Effector memory CD8-positive, alpha-beta T cell (primary cell): ENCODE results near the gene C1QL1.

Experiments used
- ATAC-seq: fragments of 150-1000 bp; cut with Tn5 transposase; replicated peaks from 2 replicates; pipeline ENCODE4 v1.10.0; 2021; ENCODE audit warnings: mild to moderate bottlenecking, moderate library complexity
- DNase-seq, 3 experiments: peaks; one replicate each; pipeline ENCODE4 v3.0.0; 2021
- H3K27ac Mint-ChIP-seq, 2 donors: one replicate each; pipeline ENCODE4 v1.8.0; 2022; ENCODE audit warnings: mild to moderate bottlenecking in 2 of 2, mixed read lengths in 2 of 2, moderate library complexity in 2 of 2
- H3K27me3 Mint-ChIP-seq, 2 donors: one replicate each; pipeline ENCODE4 v1.8.0; 2022; ENCODE audit warnings: mixed read lengths in 2 of 2
- H3K36me3 Mint-ChIP-seq: one replicate; pipeline ENCODE4 v1.8.0; 2022; ENCODE audit warnings: mild to moderate bottlenecking, moderate library complexity, mixed read lengths; ENCODE audit not compliant: insufficient read depth
- H3K4me1 Mint-ChIP-seq, 2 donors: one replicate each; pipeline ENCODE4 v1.8.0; 2022; ENCODE audit warnings: low read depth in 2 of 2, mixed read lengths in 2 of 2
- H3K4me3 Mint-ChIP-seq, 2 donors: one replicate each; pipeline ENCODE4 v1.8.0; 2022; ENCODE audit warnings: mild to moderate bottlenecking in 2 of 2, mixed read lengths in 2 of 2, moderate library complexity in 2 of 2
- H3K9me3 Mint-ChIP-seq, 2 donors: one replicate each; pipeline ENCODE4 v1.8.0; 2022; ENCODE audit warnings: mixed read lengths in 2 of 2

C1QL1 gene

GRCh38 chr17:44941712-44942331 lies 26.3 kb downstream of the C1QL1 start:
- Mint-ChIP-seq H3K4me3 (no peak overlapping the region), H3K27me3 (no peaks in the 10 kb centered on the region), H3K27ac (peak overlapping the region in 1 of 2 donors; percentile 9), H3K4me1 (peaks cover 3 to 6% of the 10 kb centered on the region in 2 donors), H3K36me3 (peaks cover 3% of the 10 kb centered on the region), H3K9me3 (no peaks in the 10 kb centered on the region)
- DNase-seq (no peak), ATAC-seq (peak; percentile 33)

DNA sequence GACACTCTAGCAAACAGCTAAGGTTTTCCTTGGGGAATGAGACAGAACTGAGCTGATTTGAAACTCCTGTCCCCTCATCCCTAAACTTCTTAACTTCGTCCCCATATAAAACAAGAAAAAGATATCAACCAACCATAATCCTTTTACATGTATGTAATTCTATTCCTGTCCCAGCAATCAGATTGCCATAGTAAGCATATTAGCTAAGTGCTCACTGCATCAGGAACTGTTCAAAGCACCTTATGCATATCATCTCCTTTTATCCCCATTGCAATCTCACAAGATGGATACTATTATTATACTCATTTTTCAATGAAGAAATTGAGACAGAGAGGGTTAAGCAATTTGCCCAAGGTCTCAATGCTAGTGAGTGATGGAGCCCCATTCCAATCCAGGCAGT lies 27.3 kb downstream of the C1QL1 start:
- H3K4me3 Mint-ChIP-seq = no peak overlapping the region
- peaks cover 0 to 3% of the 10 kb centered on the region in 2 donors for H3K4me1 Mint-ChIP-seq
- no peak for ATAC-seq

DNA sequence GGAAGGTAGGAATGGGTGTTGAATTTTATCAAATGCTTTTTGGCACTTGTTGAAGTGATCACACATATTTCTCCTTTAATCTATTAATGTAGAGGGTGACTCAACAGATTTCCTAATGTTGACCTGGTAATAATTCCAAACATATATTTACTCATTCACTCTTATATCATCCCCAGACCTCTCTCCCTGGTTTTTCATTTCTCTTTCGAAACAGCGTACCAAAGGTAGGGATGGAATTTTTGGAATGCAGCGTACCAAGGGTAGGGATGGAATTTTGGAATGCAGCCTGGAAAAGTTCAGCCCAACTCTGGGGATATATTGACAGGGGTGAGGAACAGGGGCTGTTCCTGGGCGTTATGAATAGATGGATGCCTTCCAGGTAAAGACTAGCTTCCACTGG lies 27.8 kb downstream of the C1QL1 start:
- no peak for ATAC-seq
- Mint-ChIP-seq H3K4me1 (peaks cover 3 to 4% of the 10 kb centered on the region in 2 donors), H3K27me3 (no peaks in the 10 kb centered on the region), H3K4me3 (no peak overlapping the region), H3K36me3 (peaks cover 3% of the 10 kb centered on the region), H3K9me3 (no peaks in the 10 kb centered on the region), H3K27ac (no peak overlapping the region)
- no peak for DNase-seq

More for the DNA sequence above, 27.3 kb downstream of the C1QL1 start:
- DNase-seq = no peak
- peaks cover 3% of the 10 kb centered on the region for H3K36me3 Mint-ChIP-seq
- no peak overlapping the region for H3K27ac Mint-ChIP-seq
- no peaks in the 10 kb centered on the region for H3K9me3 Mint-ChIP-seq
- no peaks in the 10 kb centered on the region for H3K27me3 Mint-ChIP-seq

DNA sequence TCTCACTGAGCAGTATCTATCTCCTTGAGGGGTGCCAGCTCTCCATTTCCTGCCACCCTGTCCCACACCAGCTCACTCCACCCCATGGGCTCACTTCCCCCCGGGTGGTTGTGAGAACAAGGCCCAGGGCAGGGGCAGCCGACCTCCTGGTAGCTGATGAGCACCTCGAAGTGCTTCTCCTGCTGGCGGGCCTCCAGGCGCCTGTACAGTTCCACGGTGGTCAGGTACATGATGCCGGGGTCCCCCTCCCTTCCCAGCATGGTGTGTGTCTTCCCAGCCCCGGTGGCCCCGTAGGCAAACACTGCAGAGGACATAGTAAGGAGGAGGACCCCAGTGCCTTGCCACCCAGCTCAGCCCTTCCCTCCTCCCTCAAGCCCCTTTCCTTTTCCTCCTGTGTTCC lies 33.0 kb downstream of the C1QL1 start:
- DNase-seq = no peak
- H3K36me3 Mint-ChIP-seq = peaks cover 4% of the 10 kb centered on the region
- H3K9me3 Mint-ChIP-seq = no peaks in the 10 kb centered on the region
- H3K27me3 Mint-ChIP-seq = no peaks in the 10 kb centered on the region
- H3K4me1 Mint-ChIP-seq = peaks cover 0 to 5% of the 10 kb centered on the region in 2 donors
- H3K4me3 Mint-ChIP-seq = no peak overlapping the region
- no peak for ATAC-seq
- H3K27ac Mint-ChIP-seq = no peak overlapping the region

GRCh38 chr17:44934745-44935105 lies 33.4 kb downstream of the C1QL1 start:
- H3K4me1 Mint-ChIP-seq = peaks cover 0 to 5% of the 10 kb centered on the region in 2 donors
- H3K27me3 Mint-ChIP-seq = no peaks in the 10 kb centered on the region
- no peaks in the 10 kb centered on the region for H3K9me3 Mint-ChIP-seq
- no peak overlapping the region for H3K27ac Mint-ChIP-seq
- DNase-seq (no peak), ATAC-seq (no peak)
- no peak overlapping the region for H3K4me3 Mint-ChIP-seq
- H3K36me3 Mint-ChIP-seq = peaks cover 4% of the 10 kb centered on the region

DNA sequence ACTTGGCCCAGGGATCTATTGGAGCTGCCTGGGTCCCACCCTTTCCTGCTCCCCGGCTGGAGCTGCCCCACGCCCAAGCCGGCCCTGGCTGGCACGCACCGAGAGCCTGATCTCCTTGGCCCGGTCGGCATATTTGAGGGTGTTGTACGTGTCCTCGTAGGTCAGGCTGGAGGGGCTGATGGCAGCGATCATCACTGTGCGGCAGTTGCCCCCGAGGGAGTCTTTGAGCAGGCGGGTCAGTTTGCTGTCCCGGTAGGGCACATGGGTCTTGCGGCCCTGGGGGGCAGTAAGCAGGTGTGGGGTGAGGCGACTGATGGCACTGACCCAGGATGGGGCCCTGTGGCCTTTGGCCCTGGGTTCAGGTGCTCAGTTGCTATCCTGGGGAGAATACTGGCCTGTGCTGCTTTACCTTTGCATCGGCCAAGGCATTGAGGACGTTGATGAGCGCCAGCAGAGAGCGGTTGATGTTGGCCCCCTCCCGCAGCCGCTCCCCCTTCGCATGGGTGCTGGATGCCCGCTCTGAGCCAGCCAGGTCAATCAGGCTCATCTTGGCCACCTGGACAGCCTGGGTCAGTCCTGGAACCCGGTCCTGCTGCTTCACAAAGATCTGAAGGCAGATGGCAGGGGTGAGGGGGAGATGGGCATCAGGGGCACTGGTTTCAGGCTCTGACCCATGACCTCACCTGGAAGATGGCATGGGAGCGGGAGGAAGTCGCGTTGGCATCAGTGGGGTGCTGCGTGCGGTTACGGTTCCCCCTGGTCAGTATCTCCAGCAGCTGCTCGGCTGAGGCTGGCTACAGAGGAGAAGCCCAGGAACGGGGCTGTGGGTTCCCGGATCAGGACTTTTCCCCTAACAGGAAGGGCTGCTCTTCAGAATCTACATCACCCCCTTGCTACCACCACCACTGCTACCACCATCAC lies 34.0 kb downstream of the C1QL1 start:
- H3K27me3 Mint-ChIP-seq = no peaks in the 10 kb centered on the region
- DNase-seq = no peak
- H3K4me3 Mint-ChIP-seq = no peak overlapping the region
- no peak for ATAC-seq
- peaks cover 4% of the 10 kb centered on the region for H3K36me3 Mint-ChIP-seq
- no peak overlapping the region for H3K27ac Mint-ChIP-seq
- peaks cover 0 to 5% of the 10 kb centered on the region in 2 donors for H3K4me1 Mint-ChIP-seq
- H3K9me3 Mint-ChIP-seq = no peaks in the 10 kb centered on the region

DNA sequence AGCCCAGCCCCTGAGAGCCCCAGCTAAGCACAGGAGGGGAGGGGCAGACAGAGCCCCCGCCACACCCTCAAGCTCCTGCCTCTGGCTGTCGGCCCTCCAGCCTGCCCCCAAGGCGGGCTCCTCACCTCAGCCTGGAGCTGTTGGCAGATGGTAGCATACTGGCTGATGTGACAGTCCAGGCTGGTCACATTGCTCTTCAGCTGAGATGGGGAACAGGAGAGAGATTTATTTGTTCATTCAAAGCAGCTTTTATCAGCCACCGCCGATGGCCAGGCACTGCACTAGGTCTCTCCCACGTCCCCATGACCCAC lies 35.4 kb downstream of the C1QL1 start:
- Mint-ChIP-seq H3K36me3 (peaks cover 6% of the 10 kb centered on the region), H3K4me1 (peaks cover 0 to 5% of the 10 kb centered on the region in 2 donors), H3K27me3 (no peaks in the 10 kb centered on the region), H3K9me3 (no peaks in the 10 kb centered on the region), H3K4me3 (no peak overlapping the region), H3K27ac (no peak overlapping the region)
- DNase-seq (no peak), ATAC-seq (no peak)

- no peak overlapping the region for H3K4me3 Mint-ChIP-seq
- ATAC-seq (no peak), DNase-seq (no peak)
- peaks cover 6% of the 10 kb centered on the region for H3K36me3 Mint-ChIP-seq
- no peaks in the 10 kb centered on the region for H3K9me3 Mint-ChIP-seq
- H3K4me1 Mint-ChIP-seq = peaks cover 0 to 5% of the 10 kb centered on the region in 2 donors
- H3K27me3 Mint-ChIP-seq = no peaks in the 10 kb centered on the region
- peak overlapping the region; percentile 35 to 47 for H3K27ac Mint-ChIP-seq
Observed at GRCh38 chr17:44932096-44932786, 35.9 kb downstream of the C1QL1 start.

DNA sequence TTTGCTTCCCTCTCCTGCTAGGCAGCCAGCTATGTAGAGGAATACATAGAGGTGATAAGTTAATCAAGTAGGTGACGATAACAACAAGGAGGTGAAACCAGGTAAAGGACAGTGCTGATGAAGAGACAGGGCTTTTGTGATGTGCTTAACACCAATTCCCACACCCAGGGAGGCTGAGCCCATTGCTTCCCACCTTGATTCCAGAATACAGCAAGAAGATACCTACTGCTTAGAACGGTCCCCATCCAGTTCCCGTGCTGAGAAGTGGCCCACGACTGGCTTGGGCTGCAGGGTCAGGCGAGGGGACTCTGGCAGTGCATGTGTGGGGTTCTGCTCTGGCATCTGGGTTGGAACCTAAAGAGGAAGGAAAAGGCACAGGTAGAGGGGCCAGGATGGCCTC lies 36.7 kb downstream of the C1QL1 start:
- H3K4me1 Mint-ChIP-seq = peaks cover 0 to 5% of the 10 kb centered on the region in 2 donors
- no peaks in the 10 kb centered on the region for H3K9me3 Mint-ChIP-seq
- DNase-seq = no peak
- H3K4me3 Mint-ChIP-seq = no peak overlapping the region
- peak overlapping the region in 1 of 2 donors; percentile 2 for H3K27ac Mint-ChIP-seq
- H3K27me3 Mint-ChIP-seq = no peaks in the 10 kb centered on the region
- H3K36me3 Mint-ChIP-seq = peaks cover 6% of the 10 kb centered on the region
- no peak for ATAC-seq

GRCh38 chr17:44930667-44931066 lies 37.4 kb downstream of the C1QL1 start:
- peaks cover 0 to 4% of the 10 kb centered on the region in 2 donors for H3K4me1 Mint-ChIP-seq
- peak overlapping the region in 1 of 2 donors; percentile 2 for H3K27ac Mint-ChIP-seq
- peaks cover 6% of the 10 kb centered on the region for H3K36me3 Mint-ChIP-seq
- H3K4me3 Mint-ChIP-seq = no peak overlapping the region
- no peaks in the 10 kb centered on the region for H3K9me3 Mint-ChIP-seq
- DNase-seq (no peak), ATAC-seq (no peak)
- H3K27me3 Mint-ChIP-seq = no peaks in the 10 kb centered on the region

- no peak overlapping the region for H3K4me3 Mint-ChIP-seq
- H3K27ac Mint-ChIP-seq = peak overlapping the region in 1 of 2 donors; percentile 2
- H3K9me3 Mint-ChIP-seq = no peaks in the 10 kb centered on the region
- no peaks in the 10 kb centered on the region for H3K27me3 Mint-ChIP-seq
- DNase-seq (no peak), ATAC-seq (no peak)
- H3K4me1 Mint-ChIP-seq = no peaks in the 10 kb centered on the region
- H3K36me3 Mint-ChIP-seq = peaks cover 6% of the 10 kb centered on the region
Observed at GRCh38 chr17:44928950-44929720, 39.0 kb downstream of the C1QL1 start.

DNA sequence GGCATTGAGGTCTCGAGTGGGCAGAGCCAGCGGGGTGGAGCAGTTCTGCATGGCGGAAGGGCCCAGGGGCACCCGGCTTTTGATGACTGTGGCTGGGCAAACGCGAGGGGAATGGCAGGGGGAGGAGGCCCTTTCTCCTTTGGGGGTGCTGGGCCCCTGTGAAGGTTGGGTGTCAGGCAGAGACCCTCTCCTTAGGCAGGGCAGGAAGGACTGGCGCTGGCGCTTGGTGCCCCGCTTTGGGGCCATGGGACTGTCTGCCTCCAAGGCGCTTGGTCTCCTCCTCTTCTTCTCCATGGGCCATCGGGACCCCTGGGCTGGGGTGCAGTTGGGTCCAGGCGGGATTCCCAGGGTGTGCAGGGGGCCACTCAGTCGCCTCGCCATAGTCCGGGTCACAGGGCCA lies 40.0 kb downstream of the C1QL1 start:
- Mint-ChIP-seq H3K4me3 (no peak overlapping the region), H3K27me3 (peaks cover 0 to under 1% of the 10 kb centered on the region in 2 donors), H3K27ac (peak overlapping the region in 1 of 2 donors; percentile 76), H3K4me1 (no peaks in the 10 kb centered on the region), H3K36me3 (peaks cover 6% of the 10 kb centered on the region), H3K9me3 (no peaks in the 10 kb centered on the region)
- DNase-seq = no peak
- no peak for ATAC-seq

DNA sequence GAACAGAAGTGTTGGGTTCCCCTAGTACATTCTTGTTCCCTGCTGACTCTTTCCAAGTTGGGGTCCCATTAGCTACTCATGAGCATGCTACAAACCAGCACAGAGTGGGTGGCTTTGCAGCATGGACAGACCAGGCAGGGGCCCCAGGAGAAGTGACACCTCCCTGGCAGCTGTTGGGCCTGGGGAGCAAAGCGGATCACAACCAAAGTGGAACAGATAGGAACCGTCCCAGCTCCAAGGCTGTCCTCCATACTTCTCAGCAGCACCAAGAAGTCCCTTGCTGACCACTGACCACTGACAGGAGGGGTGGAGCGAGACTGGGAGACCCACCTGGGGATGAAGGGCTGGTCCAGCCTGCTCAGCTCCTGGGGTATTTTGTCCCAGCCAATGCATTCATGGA lies 40.4 kb downstream of the C1QL1 start:
- H3K36me3 Mint-ChIP-seq = peaks cover 6% of the 10 kb centered on the region
- H3K27ac Mint-ChIP-seq = peak overlapping the region in 1 of 2 donors; percentile 76
- no peaks in the 10 kb centered on the region for H3K4me1 Mint-ChIP-seq
- no peak overlapping the region for H3K4me3 Mint-ChIP-seq
- DNase-seq = no peak
- H3K27me3 Mint-ChIP-seq = peaks cover 0 to 5% of the 10 kb centered on the region in 2 donors
- ATAC-seq = no peak
- no peaks in the 10 kb centered on the region for H3K9me3 Mint-ChIP-seq
